Hepatocyte (in vitro differentiated cells): Measurements from ENCODE around the gene MEF2D.

ENCODE experiments used
- CTCF ChIP-seq: fragments of 200-600 bp; sonication (generic); IDR thresholded peaks from 2 replicates; pipeline ENCODE4 v1.5.1; 2016; ENCODE audit warnings: antibody characterized with exemption, mild to moderate bottlenecking; ENCODE audit not compliant: poor library complexity
- EZH2 ChIP-seq: fragments of 200-600 bp; sonication (generic); IDR thresholded peaks from 2 replicates; pipeline ENCODE4 v1.6.1; 2016; ENCODE audit warnings: antibody characterized with exemption, mild to moderate bottlenecking, borderline replicate concordance

- TF ChIP-seq CTCF (no peak), EZH2 (no peak)
Observed at GRCh38 chr1:156474966-156475365, 25.6 kb downstream of the MEF2D start.
